HEK293 (cell line): Measurements from ENCODE around the gene CD81.

Source experiments
- CTCF ChIP-seq: fragments of 450-650 bp; formaldehyde crosslinking; IDR thresholded peaks from 2 replicates; pipeline ENCODE4 v1.5.1; 2016; ENCODE audit warnings: missing biosample characterization, missing genetic modification characterization
- KLF8 ChIP-seq: fragments of 450-650 bp; formaldehyde crosslinking; IDR thresholded peaks from 2 replicates; pipeline ENCODE4 v1.5.1; 2016; ENCODE audit warnings: missing biosample characterization, missing genetic modification characterization
- REST ChIP-seq: fragments of 450-650 bp; formaldehyde crosslinking; IDR thresholded peaks from 2 replicates; pipeline ENCODE4 v1.5.1; 2016; ENCODE audit warnings: missing biosample characterization, missing genetic modification characterization
- ZNF280C ChIP-seq: fragments of 450-650 bp; formaldehyde crosslinking; IDR thresholded peaks from 2 replicates; pipeline ENCODE4 v1.5.1; 2016; ENCODE audit warnings: missing biosample characterization, missing genetic modification characterization
- ZNF398 ChIP-seq: fragments of 450-650 bp; formaldehyde crosslinking; IDR thresholded peaks from 2 replicates; pipeline ENCODE4 v1.5.1; 2017; ENCODE audit warnings: missing biosample characterization, missing genetic modification characterization
- ZNF639 ChIP-seq: fragments of 450-650 bp; formaldehyde crosslinking; IDR thresholded peaks from 2 replicates; pipeline ENCODE4 v1.5.1; 2016; ENCODE audit warnings: missing biosample characterization, missing genetic modification characterization
- ZNF747 ChIP-seq: fragments of 450-650 bp; formaldehyde crosslinking; IDR thresholded peaks from 2 replicates; pipeline ENCODE4 v1.5.1; 2016; ENCODE audit warnings: missing biosample characterization, missing genetic modification characterization
- ZNF837 ChIP-seq: fragments of 450-650 bp; formaldehyde crosslinking; IDR thresholded peaks from 2 replicates; pipeline ENCODE4 v1.5.1; 2016; ENCODE audit warnings: missing biosample characterization, missing genetic modification characterization

- TF ChIP-seq ZNF837 (tag by site-specific recombination), result no peak
- TF ChIP-seq ZNF398 (tag by site-specific recombination), result no peak
- TF ChIP-seq ZNF747, result no peak
- TF ChIP-seq ZNF639 (tag by site-specific recombination), result no peak
- TF ChIP-seq KLF8 (tag by site-specific recombination), result no peak
- TF ChIP-seq REST, result no peak
- TF ChIP-seq ZNF280C, result no peak
- TF ChIP-seq CTCF, result no peak
Measured at GRCh38 chr11:2398664-2399355, 21.7 kb downstream of the CD81 start.
